ENCODE data around the gene LFNG. TPM values are rescaled to one million over a fixed set of nuclear protein-coding genes. Genes with fewer than 3 reads are reported as not detected.
A peak's percentile ranks its signal among the peaks of the same experiment; 100 is the strongest.
"Not testable (repeated sequence)": the region's sequence is repeated elsewhere in the genome, so short reads cannot be mapped to it uniquely, and the experiment has no call there.

The LFNG gene
- total RNA-seq, 2 experiments from 2014 or later = 115 to 121 TPM

- no peak overlapping the region for H3K27ac Mint-ChIP-seq
- H3K4me3 Mint-ChIP-seq = peak overlapping the region; percentile 58
- no peaks in the 10 kb centered on the region for H3K9me3 Mint-ChIP-seq
- no peaks in the 10 kb centered on the region for H3K27me3 Mint-ChIP-seq
- H3K4me1 Mint-ChIP-seq = peaks cover 32% of the 10 kb centered on the region
- DNase-seq (no peak), ATAC-seq (ENCODE audit: low read depth) (no peak)
- POLR2A ChIA-PET = interaction anchor here (0.6 to 12.9 kb wide), 6 partner anchors 8 to 39 kb away, joined by 3 to 207 read pairs (median 3); no protein-coding TSS in a partner anchor
- H3K36me3 Mint-ChIP-seq = peaks cover 18% of the 10 kb centered on the region
These were observed 7.3 kb downstream of the LFNG start for GRCh38 chr7:2526659-2527504.

- H3K4me3 Mint-ChIP-seq = peak overlapping the region; percentile 83
- DNase-seq = no peak
These were observed 8.2 kb downstream of the LFNG start for GRCh38 chr7:2527505-2528467.

GRCh38 chr7:2528481-2529095 lies 9.0 kb downstream of the LFNG start:
- POLR2A ChIA-PET = interaction anchor here (0.9 to 12.9 kb wide), 5 partner anchors 7 to 50 kb away, joined by 3 to 207 read pairs (median 4); partner anchors contain the start of gene BRAT1
- peaks cover 34% of the 10 kb centered on the region for H3K4me1 Mint-ChIP-seq
- peak overlapping the region; percentile 87 for H3K27ac Mint-ChIP-seq
- H3K36me3 Mint-ChIP-seq = peaks cover 8% of the 10 kb centered on the region
- no peaks in the 10 kb centered on the region for H3K9me3 Mint-ChIP-seq
- no peak for DNase-seq
- ATAC-seq (ENCODE audit: low read depth) = no peak
- H3K4me3 Mint-ChIP-seq = peak overlapping the region; percentile 83
- no peaks in the 10 kb centered on the region for H3K27me3 Mint-ChIP-seq

More at GRCh38 chr7:2527505-2528467, 8.2 kb downstream of the LFNG start:
- H3K9me3 Mint-ChIP-seq = no peaks in the 10 kb centered on the region
- ATAC-seq (ENCODE audit: low read depth) = no peak
- peaks cover 14% of the 10 kb centered on the region for H3K36me3 Mint-ChIP-seq
- POLR2A ChIA-PET = interaction anchor here (0.6 to 12.9 kb wide), 9 partner anchors 6 to 40 kb away, joined by 3 to 207 read pairs (median 3); partner anchors contain the start of gene BRAT1
- H3K27me3 Mint-ChIP-seq = no peaks in the 10 kb centered on the region
- H3K4me1 Mint-ChIP-seq = peaks cover 34% of the 10 kb centered on the region
- H3K27ac Mint-ChIP-seq = peak overlapping the region; percentile 87

GRCh38 chr7:2529161-2530070 lies 9.8 kb downstream of the LFNG start:
- DNase-seq = peak; percentile 71
- Mint-ChIP-seq H3K4me3 (peak overlapping the region; percentile 83), H3K27ac (peak overlapping the region; percentile 87), H3K9me3 (no peaks in the 10 kb centered on the region), H3K4me1 (peaks cover 34% of the 10 kb centered on the region), H3K27me3 (no peaks in the 10 kb centered on the region), H3K36me3 (peaks cover 8% of the 10 kb centered on the region)
- peak; percentile 48 for ATAC-seq (ENCODE audit: low read depth)
- POLR2A ChIA-PET = interaction anchor here (0.9 to 12.9 kb wide), 12 partner anchors 8 to 182 kb away, joined by 3 to 207 read pairs (median 4); partner anchors contain the start of genes BRAT1 and IQCE

DNA sequence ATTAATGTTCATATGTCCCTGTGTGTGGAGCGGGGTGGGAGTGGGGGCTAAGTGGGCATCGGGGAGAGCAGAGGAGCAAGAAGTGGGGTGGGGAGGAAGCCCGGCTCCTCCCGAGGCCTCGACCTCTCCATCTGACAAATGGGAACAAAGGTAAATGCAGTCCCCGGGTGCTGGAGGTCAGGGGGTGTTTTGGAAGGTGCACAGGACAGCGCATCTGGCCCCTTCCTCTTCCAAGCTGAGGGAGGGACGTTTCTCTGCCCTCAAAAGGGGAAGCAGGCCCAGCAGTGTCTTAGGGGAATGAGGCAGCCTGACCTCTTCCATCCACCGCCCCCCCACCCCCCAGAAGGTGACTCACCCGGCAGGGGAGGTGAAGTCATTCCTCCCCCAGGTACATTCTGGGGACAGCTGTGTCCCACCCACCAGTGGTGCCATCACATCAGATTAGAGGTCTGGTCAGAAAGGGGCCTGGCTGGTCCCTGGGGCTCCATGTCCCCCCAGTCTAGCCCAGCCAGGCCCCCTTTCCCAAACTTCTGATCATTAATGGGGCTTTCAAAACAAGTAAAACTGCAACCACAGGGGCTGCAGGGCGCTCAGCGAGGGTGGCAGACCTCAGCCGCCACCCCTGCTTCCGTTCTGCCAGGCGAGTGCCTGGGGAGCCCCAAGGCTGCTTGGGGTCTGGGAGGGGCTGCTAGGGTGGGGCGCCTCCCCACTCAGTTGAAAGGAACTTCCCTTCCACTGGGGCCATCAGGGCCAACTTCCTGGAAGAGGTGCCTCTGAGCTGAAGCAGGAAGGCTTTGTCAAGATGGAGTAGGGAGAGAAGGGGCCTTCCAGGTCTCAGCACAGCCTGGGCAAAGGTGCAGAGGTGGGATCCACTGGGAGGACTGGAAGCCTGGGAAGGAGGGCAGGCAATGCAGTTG lies 10.8 kb downstream of the LFNG start:
- Mint-ChIP-seq H3K4me3 (peak overlapping the region; percentile 83), H3K27me3 (no peaks in the 10 kb centered on the region), H3K9me3 (no peaks in the 10 kb centered on the region), H3K36me3 (peaks cover 8% of the 10 kb centered on the region), H3K27ac (peak overlapping the region; percentile 87), H3K4me1 (peaks cover 34% of the 10 kb centered on the region)
- POLR2A ChIA-PET = interaction anchor here (0.9 to 12.9 kb wide), 10 partner anchors 9 to 181 kb away, joined by 3 to 207 read pairs (median 6); partner anchors contain the start of gene IQCE
- DNase-seq = peak; percentile 79
- ATAC-seq (ENCODE audit: low read depth) = peak; percentile 67

DNA sequence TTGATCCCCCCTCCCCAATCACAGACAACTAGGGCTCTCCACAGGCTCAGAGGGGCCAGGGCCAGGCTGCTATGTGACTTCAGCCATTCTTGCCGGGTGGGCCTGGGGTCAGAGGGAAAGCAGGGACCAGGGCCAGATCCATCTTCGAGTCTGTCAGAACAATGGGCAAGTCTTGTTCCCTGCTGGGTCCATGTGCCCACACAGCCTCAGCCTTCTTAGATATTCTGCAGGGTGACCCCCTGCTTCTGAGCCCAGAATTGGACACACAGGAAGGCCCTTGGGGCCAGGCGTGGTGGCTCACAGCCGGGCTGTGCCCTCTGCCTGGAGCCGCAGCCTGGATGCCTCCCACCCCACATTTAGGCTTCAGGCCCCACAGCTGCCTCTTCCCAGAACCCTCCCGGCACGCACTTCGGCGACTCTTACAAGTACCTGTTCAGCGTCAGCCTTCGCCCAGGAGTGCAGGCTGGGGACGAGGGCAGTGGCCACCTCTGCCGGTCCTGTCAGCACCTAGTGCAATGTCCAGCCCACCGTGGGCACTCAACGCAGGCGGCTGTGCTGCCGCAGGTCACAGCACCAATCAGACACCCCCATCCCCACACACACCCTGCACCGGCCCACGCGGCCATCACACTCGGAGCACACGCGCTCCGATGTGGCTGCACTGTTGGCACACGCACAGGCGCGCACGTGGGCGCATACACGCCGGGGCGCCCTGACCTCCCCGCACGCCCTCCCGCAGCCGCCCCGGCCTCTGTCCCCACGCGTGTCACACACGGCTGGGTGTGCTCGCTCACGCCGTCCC lies 11.6 kb downstream of the LFNG start:
- H3K4me1 Mint-ChIP-seq = peaks cover 30% of the 10 kb centered on the region
- POLR2A ChIA-PET = interaction anchor here (1.4 to 12.9 kb wide), 5 partner anchors 8 to 28 kb away, joined by 3 to 207 read pairs (median 7); partner anchors contain the start of gene IQCE
- not testable (repeated sequence) for H3K27me3 Mint-ChIP-seq, DNase-seq, H3K36me3 Mint-ChIP-seq, H3K9me3 Mint-ChIP-seq
- peak overlapping the region; percentile 87 for H3K27ac Mint-ChIP-seq
- ATAC-seq (ENCODE audit: low read depth) = peak; percentile 6
- H3K4me3 Mint-ChIP-seq = peak overlapping the region; percentile 83

DNA sequence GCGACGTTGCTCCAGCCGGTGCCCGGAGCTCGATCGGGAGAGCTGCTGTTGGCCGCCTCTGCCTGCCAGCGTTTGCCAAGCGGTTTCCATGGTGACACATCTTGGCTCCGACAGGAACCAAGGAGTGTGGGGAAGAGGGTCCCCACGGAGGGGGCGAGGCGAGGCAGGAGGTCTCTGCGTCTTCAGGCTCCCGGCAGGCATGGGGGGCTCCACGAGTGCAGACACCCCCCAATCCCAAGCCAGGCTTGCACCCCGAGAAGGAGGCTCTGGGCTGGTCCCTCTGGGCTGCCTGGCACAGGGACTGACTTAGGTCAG lies 12.2 kb downstream of the LFNG start:
- H3K9me3 Mint-ChIP-seq; H3K36me3 Mint-ChIP-seq; POLR2A ChIA-PET; H3K27me3 Mint-ChIP-seq; H3K27ac Mint-ChIP-seq; DNase-seq; ATAC-seq (ENCODE audit: low read depth); H3K4me3 Mint-ChIP-seq: not testable (repeated sequence)
- peaks cover 29% of the 10 kb centered on the region for H3K4me1 Mint-ChIP-seq

DNA sequence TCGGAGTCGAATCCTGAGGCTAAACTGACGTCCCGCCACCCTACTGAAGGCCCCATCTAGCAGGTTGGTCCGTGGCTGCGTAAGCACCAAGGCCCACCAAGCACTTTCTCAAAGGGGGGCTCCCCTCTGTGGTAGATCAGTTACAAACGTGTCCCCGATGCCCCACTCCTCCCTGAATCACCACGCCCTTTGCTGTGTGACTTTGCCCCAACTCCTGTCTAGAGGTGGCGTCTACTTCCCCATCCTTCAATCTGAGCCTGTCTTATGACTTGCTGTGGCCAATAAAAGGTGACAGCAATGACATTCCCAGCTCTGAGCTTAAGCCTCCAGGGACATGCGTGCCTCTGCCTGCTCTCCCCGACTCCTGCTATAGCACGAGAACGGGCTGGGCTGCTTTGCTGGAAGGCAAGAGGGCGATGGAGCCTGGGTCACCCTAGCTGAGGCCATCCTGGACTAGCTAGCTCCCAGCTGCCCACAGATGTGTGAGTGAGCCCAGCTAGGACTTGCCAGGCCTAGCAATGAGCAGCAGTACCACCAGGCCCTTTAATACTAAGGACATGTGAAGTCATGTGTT lies 12.7 kb downstream of the LFNG start:
- POLR2A ChIA-PET = not testable (repeated sequence)

GRCh38 chr7:2532816-2533215 lies 13.2 kb downstream of the LFNG start:
- POLR2A ChIA-PET = interaction anchor here (0.7 kb wide), 2 partner anchors 21 to 80 kb away, joined by 4 to 7 read pairs; no protein-coding TSS in a partner anchor

More for the DNA sequence above, 12.7 kb downstream of the LFNG start:
- H3K27ac Mint-ChIP-seq; ATAC-seq (ENCODE audit: low read depth); H3K9me3 Mint-ChIP-seq; H3K27me3 Mint-ChIP-seq; H3K4me3 Mint-ChIP-seq; H3K36me3 Mint-ChIP-seq: not testable (repeated sequence)
- peak; percentile 32 for DNase-seq
- peaks cover 25% of the 10 kb centered on the region for H3K4me1 Mint-ChIP-seq

DNA sequence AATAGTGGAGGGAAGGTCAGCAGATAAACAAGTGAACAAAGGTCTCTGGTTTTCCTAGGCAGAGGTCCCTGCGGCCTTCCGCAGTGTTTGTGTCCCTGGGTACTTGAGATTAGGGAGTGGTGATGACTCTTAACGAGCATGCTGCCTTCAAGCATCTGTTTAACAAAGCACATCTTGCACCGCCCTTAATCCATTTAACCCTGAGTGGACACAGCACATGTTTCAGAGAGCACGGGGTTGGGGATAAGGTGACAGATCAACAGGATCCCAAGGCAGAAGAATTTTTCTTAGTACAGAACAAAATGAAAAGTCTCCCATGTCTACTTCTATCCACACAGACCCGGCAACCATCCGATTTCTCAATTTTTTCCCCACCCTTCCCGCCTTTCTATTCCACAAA lies 14.0 kb downstream of the LFNG start:
- POLR2A ChIA-PET; H3K27ac Mint-ChIP-seq; DNase-seq; H3K36me3 Mint-ChIP-seq; H3K9me3 Mint-ChIP-seq; ATAC-seq (ENCODE audit: low read depth); H3K27me3 Mint-ChIP-seq; H3K4me3 Mint-ChIP-seq: not testable (repeated sequence)
- peaks cover 15% of the 10 kb centered on the region for H3K4me1 Mint-ChIP-seq

More at GRCh38 chr7:2532816-2533215, 13.2 kb downstream of the LFNG start:
- not testable (repeated sequence) for H3K4me3 Mint-ChIP-seq; DNase-seq; H3K27me3 Mint-ChIP-seq; H3K36me3 Mint-ChIP-seq; H3K9me3 Mint-ChIP-seq; H3K27ac Mint-ChIP-seq; ATAC-seq (ENCODE audit: low read depth)
- H3K4me1 Mint-ChIP-seq = peaks cover 21% of the 10 kb centered on the region
